Inflammatory macrophage treated with lipopolysaccharide for 1 hour (primary cell): Measurements from ENCODE around the gene GATD1.
A peak's percentile ranks its signal among the peaks of the same experiment; 100 is the strongest.

Source experiments
- DNase-seq, 2 donors: peaks; one replicate each; pipeline ENCODE4 v3.0.0-alpha.2; 2020 to 2022

GATD1 gene

DNA sequence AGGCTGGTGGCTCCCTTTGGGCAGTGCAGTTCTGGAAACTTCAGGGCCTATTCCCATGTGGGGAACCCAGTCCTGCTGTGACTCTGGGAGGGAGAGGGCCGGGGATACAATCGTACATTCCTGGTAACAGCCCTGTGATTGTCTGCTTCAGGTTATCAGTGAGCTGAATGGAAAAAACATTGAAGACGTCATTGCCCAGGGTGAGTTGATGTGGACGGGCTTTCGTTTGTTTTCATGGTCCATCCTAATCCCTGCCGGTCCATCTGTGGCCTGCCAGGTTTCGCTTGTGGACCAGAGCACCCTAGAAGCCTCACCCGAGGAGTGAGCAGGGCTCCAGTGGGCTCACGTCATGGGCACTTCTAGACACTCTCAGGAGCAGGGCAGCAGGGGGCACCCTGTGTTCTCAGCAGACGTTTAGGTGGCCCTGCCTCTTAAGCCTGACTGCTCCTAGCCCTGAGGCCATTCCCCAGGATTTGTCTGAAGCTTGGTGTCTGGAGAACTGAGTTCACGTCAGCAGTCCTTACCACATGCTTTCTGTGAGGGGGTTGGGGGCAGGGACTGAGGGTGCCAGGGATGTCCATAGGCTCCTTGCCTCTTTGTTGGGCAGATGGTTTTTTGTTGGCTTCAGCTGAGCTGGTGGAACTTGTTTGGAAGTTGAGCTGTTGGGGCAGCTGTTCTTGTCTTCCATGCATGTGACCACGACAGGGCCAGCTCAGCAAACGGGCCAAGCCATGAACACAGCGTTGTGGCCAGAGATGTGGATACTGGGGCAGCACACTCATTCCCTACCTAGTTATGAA is 34.4 kb upstream of the GATD1 start:
- DNase-seq, result no peak

GRCh38 chr11:810040-810567 is 32.8 kb upstream of the GATD1 start:
- no peak for DNase-seq

DNA sequence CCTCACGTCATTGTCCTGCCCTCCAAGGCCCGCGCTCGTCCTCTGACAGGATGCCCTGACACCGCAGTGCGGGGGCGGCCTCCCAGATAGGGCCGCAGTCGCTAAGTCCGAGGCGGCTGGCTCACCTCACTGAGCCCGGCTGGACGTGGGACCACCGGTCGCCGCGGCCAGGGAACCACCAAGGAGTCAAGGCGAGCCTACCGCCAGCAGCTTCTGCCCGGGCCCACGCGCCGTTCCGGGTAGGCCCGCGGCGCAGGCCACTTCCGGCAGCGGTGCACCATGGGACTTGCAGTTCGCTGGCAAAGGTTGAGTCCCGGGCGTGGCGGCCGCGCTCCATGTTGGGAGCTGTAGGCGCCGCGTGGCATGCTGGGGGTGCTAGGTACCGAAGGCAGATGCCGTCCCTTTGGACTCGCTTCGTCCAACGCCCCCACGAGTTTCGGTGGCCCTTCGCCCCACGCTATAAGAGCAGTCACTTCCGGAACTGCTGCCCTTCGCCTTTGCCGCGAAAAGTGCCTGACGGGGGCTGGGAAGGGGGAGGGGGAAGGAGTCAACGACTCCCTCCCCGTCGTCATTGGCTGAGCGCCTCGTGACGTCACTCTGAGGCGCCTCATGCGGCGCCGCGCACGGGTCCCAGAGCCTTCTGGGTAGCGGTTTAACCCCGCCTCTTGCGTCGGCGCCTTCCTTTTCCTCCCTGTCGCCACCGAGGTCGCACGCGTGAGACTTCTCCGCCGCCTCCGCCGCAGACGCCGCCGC is 32.2 kb upstream of the GATD1 start, which contains the start of gene RPLP2:
TSS of gene RPLP2 (plus strand) at position 681 of the 753 bp plus-strand sequence. CDS start 268 bp downstream, outside the sequence.
- peak; percentile 96 to 99 for DNase-seq

- DNase-seq, result no peak
Measured at GRCh38 chr11:808427-809286, 31.4 kb upstream of the GATD1 start.

DNA sequence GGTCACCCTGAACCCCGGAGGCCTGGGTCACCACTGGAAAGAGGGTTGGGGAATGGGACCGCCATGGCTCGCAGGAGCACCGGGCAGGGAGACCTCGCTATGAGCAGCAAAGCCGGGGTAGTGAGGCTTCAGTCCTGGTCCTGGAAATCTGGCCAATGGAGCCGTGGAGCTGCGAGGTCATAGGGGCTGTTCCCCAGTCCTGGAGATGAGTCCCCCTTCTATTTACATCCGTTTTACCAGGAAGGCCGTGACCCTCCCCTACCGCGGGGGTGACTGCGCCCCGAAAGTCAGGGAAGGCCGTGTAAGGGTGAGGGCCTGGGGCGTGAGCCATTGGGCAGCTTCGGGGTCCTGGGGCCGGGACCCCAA is 27.3 kb upstream of the GATD1 start:
- DNase-seq, result no peak

DNA sequence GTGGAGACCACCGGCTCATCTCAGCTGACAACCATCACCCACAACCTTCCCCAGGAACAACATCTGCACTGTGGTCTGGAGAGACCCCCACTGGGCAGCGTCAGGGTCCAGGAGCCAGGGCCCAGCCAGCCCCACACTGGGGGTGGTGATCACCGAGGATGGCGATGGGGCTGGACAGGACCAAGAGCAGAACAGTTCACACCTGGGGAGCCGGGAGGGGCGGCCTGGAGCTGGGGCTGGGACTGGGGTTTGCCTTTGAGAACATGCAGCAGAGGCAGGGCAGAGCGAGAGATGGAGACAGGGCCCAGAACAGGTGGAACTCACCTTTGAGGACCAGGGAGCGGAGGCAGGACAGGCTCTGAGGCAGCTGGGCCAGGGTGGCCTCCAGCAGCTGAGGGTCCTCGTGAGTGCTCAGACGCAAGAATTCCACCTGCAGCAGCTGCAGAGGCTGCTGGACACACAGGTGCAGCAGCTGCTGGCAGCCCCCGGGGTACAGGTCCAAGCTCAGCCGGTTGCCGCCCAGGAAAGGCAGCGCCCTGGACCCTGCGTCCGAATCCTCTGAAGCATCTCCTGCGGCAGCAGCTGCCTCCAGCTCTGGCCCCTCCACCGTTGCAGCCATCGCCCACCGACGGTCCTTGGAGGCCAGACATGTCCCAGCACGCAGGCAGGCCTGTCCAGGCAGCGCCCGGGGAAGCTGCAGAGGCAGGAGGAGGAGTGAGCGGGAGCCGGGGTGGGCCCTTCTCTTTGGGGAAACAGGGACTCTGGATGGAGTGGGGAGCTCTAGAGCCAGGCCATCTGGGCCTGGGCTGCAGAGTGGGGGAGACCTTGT is 26.7 kb upstream of the GATD1 start:
- no peak for DNase-seq

DNA sequence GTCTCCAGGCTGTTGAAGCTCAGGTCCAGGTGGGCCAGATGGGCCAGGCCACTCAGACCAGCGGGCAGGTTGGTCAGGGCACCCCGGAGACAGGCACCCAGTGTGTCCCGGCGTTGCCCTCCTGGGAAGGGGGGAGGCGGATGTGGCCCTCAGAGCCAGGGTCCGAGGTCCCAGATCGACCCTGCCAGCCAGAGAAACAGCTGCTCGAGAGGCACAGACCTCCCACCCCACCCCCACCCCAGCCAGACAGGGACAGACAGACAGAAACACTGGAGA is 26.1 kb upstream of the GATD1 start:
- DNase-seq, result no peak

- DNase-seq, result no peak
Measured at GRCh38 chr11:802693-803466, 25.6 kb upstream of the GATD1 start.

DNA sequence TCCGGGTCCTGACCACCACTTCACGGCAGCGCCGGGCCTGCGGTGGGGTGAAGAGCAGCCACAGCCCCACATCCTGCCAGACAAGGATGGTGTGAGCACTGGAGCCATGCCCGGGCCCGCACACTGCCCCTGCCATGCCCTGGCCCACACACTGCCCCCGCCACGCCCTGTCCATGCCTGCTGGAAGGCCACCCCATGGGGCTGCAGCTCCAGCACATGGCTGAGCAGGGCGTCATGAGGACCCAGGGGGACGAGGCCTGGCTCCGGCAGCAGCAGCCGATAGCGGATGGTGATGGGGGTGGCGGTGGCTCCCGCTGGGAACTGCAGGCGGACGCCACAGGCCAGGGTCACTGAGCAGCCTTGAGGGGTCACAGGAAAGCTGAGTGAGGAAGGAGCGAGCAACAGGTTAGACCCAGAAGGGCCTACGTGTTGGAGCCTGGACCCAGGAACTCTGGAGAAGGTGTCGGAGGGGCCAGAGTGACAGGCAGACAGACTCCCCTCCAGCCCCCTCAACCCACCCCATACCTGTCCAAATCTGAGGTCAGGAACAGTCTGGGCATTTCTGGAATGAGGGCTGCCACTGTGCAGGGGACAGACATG is 24.8 kb upstream of the GATD1 start:
- DNase-seq, result no peak

- DNase-seq, result no peak
Measured at GRCh38 chr11:801097-801780, 24.0 kb upstream of the GATD1 start.

- DNase-seq, result no peak
Measured at GRCh38 chr11:800473-800872, 23.2 kb upstream of the GATD1 start.

- no peak for DNase-seq
Measured at GRCh38 chr11:799641-800316, 22.5 kb upstream of the GATD1 start.

DNA sequence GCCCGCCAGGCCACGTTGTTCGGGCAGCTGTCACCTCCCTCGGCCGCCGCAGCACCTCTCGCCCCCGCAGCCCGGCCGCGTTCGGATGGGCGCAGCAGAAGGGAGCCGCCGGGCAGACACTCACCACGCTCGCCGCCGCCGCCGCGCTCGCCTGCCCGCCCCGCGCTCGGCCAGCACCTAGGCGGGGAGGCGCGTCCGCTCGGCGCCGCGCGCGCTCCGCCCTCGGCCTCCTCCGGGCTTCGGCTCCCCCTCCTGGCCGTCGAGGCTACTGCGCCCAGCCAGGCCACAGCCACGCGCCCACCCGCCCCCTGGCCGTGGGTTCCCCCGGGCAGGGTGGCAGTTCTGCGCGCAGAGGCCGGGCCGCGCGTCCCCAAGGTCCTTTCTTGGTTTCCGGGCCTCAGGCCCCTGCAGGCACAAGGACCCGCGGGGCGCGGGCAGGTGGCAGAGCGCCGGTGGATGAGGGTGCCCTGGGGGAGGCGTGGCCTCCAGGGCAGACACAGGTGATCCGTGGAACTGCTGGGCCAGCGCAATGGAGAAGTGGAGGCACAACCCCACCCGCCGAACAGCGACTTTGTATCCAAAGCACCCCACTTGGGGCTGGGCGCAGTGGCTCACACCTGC is 20.9 kb upstream of the GATD1 start, which contains the start of gene SLC25A22:
TSS of gene SLC25A22 (minus strand) at position 189 of the 621 bp plus-strand sequence. CDS start 3,275 bp downstream, outside the sequence.
- DNase-seq, result peak; percentile 71 to 91

DNA sequence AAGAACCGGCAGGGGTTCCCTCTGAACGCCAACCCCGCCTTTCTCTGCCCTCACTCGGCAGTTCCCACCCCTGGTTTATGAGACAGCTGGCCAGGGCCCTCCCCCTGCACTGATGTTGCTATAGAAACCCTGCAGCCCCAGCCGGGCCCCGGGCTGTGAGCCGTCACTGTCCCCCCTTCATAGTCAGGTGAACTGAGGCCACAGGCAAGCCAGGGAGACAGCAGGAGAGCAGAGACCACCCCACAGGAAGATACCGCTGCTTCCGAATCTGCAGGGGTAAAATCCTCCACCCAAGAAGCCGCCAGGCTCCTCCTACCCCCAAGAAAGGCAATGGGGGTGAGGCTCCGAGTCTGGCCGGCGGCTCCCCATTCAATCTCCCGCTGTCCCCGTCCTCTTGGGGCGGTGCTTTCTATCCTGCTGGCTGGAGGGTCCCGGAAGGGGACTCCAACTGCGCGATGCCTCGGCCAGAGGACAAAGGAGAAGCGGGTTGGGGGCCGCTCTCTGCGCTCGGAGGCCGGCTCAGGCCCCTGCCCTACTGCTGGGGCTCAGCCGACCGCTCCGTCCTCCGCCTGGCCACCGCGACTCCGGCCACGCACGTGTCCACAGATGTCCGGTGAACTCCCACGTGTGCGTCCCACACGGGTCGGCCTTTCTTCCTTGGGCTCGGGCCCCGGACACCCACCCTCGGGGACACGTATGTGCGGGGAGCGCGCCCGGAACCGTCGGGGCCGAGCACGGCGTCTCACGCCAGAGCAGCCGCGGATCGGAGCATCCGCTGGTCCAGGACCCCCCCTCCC is 20.2 kb upstream of the GATD1 start:
- peak; percentile 55 to 67 for DNase-seq

DNA sequence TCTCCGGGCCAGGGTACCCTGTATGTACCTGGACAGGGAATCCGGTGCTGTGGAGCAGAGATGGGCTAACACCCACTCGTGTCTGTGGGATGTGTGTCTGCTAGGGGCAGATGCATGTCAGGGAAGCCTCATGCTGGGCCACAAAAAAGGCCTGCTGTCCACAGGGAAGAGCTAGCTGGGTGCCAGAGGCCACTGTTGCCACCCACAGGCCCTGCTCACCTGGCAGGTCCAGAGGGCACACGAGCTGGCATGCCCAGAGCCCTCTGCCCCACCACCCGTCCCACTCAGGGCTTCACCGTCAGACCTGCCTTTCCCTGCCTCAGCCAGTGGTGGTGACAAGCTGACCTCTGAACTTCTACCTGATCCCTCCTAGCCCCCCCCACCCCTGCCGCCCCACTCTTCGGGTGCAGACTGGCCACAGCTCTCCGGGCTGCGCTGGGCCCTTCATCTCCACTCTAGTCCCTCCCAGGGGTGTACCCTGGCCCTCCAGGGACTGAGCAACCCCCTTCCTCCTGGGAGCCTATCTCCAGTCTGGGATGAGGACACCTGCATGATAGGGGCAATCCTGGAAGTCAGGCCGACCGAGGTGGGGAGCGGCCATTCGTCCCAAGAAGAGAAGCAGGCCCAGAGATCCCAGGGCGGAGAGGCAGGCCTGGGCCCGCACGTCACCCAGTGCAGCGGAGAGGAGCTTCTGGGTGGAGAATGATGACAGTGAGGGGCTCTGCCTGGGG is 19.4 kb upstream of the GATD1 start:
- DNase-seq, result no peak

DNA sequence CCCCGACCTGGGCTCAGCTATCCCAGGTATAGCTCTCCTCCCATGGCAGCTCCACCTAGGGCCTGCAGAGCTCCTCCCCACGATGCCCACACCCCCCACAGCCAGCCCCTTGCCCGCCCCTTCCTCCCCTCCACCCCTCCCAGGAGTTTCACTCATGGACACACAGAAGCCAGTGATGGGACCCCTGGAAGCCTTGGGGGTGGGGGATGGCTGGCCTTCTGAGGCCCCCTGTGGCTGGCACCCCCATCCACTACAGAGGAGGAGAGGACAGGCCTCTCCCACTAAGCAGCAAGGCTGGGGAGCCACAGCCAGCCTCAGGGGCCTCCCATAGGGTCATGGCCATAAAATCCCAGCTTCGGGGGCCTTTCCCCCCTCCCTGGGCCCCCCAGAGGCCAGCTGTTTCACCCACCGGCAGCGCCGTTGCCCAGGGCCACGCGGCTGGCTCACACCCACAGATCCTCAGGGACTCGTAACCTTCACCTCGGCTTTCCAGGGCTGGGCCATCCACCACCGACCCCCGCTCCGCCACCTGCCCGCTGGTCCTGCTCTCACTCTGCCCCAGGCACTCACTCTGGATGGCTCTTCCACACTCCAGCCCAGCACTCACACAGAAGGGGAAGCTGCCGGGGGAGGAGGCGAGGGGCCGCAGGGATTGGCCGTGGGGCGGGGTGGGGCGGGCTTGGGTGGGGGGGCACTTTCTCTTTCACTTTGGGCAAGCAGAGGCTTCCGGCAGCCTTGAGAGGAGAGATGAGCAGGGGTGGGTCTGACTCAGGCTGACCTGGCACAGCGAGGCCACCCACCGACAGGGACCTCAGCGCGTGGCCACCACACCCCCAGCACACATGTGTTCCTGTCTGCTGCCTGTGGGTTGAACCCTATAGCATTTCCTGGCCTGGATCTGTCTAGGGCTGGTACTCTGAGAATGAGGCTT is 18.6 kb upstream of the GATD1 start:
- peak; percentile 85 to 87 for DNase-seq
